ENCODE measurements around the gene SLC8B1. TPM values are rescaled to one million over a fixed set of nuclear protein-coding genes. Genes with fewer than 3 reads are reported as not detected.

The SLC8B1 gene
- total RNA-seq, 1 experiment from 2014 or later, result 23.8 TPM

- TF ChIP-seq CTCF (IDR thresholded peaks at IDR 0.05; ENCODE audit: unreplicated experiment), result no peak
- H3K27me3 Mint-ChIP-seq (ENCODE audit: unreplicated experiment), result no peaks in the 10 kb centered on the region
- no peak overlapping the region for H3K27ac Mint-ChIP-seq (ENCODE audit: unreplicated experiment)
- H3K4me1 Mint-ChIP-seq (ENCODE audit: low read depth, unreplicated experiment), result peaks cover 43% of the 10 kb centered on the region
- no peak for DNase-seq
- H3K9me3 Mint-ChIP-seq (ENCODE audit: low read depth, unreplicated experiment), result peaks cover 4% of the 10 kb centered on the region
- no TSS peak for BruUV-seq (replicated peaks)
- CTCF ChIA-PET, result no interaction called here
- no peak overlapping the region for H3K4me3 Mint-ChIP-seq (ENCODE audit: low read depth, unreplicated experiment)
- intact Hi-C loops (cut with micrococcal nuclease; ENCODE audit: unreplicated experiment), result no loop called here
- peaks cover 40% of the 10 kb centered on the region for H3K36me3 Mint-ChIP-seq (ENCODE audit: insufficient read depth, unreplicated experiment)
These were observed 85.4 kb downstream of the SLC8B1 start for GRCh38 chr12:113249546-113249945.

GRCh38 chr12:113248842-113249435, 86.0 kb downstream of the SLC8B1 start:
- H3K9me3 Mint-ChIP-seq (ENCODE audit: low read depth, unreplicated experiment), result peaks cover 4% of the 10 kb centered on the region

More at GRCh38 chr12:113248842-113249435, 86.0 kb downstream of the SLC8B1 start:
- CTCF ChIA-PET, result interaction anchor here (0.5 kb wide), 1 partner anchor 13 kb away, joined by 3 read pairs; no protein-coding TSS in a partner anchor
- no peaks in the 10 kb centered on the region for H3K27me3 Mint-ChIP-seq (ENCODE audit: unreplicated experiment)
- no peak overlapping the region for H3K4me3 Mint-ChIP-seq (ENCODE audit: low read depth, unreplicated experiment)
- H3K36me3 Mint-ChIP-seq (ENCODE audit: insufficient read depth, unreplicated experiment), result peaks cover 46% of the 10 kb centered on the region
- DNase-seq, result no peak
- peak overlapping the region; percentile 43 for H3K27ac Mint-ChIP-seq (ENCODE audit: unreplicated experiment)
- intact Hi-C loops (cut with micrococcal nuclease; ENCODE audit: unreplicated experiment), result no loop called here
- TF ChIP-seq CTCF (IDR thresholded peaks at IDR 0.05; ENCODE audit: unreplicated experiment), result no peak
- peaks cover 49% of the 10 kb centered on the region for H3K4me1 Mint-ChIP-seq (ENCODE audit: low read depth, unreplicated experiment)
- no TSS peak for BruUV-seq (replicated peaks)

Small RNA genes lying within 50 kb of the gene (microRNA-seq; reads per million reads assigned to microRNA genes)
- gene MIR6762, result not detected

Other genes with a start within 250 kb of the SLC8B1 start
- gene RASAL1, start 199.3 kb downstream of the SLC8B1 start, total RNA-seq (2022), result 59.7 and 85.9 TPM in 2 replicates
- gene CFAP73, start 185.4 kb downstream of the SLC8B1 start, total RNA-seq (2022), result 2.3 and 3.2 TPM in 2 replicates
- 104 and 112 TPM in 2 replicates for gene DDX54, start 149.6 kb downstream of the SLC8B1 start, total RNA-seq (2022)
- gene RITA1, start 149.4 kb downstream of the SLC8B1 start, total RNA-seq (2022), result 27.4 and 28.4 TPM in 2 replicates
- 83.0 and 91.1 TPM in 2 replicates for gene TPCN1, start 113.6 kb downstream of the SLC8B1 start, total RNA-seq (2022)
- gene PLBD2, start 23.5 kb upstream of the SLC8B1 start, total RNA-seq (2022), result 31.5 and 36.4 TPM in 2 replicates
- 0.26 TPM in 1 of 2 replicates, not detected in the other for gene SDS, start 68.8 kb upstream of the SLC8B1 start, total RNA-seq (2022)
- 19.9 and 25.5 TPM in 2 replicates for gene SDSL, start 87.3 kb upstream of the SLC8B1 start, total RNA-seq (2022)
- gene LHX5, start 136.8 kb upstream of the SLC8B1 start, total RNA-seq (2022), result not detected in 2 replicates